ENCODE data around the gene SPOCD1.

DNA sequence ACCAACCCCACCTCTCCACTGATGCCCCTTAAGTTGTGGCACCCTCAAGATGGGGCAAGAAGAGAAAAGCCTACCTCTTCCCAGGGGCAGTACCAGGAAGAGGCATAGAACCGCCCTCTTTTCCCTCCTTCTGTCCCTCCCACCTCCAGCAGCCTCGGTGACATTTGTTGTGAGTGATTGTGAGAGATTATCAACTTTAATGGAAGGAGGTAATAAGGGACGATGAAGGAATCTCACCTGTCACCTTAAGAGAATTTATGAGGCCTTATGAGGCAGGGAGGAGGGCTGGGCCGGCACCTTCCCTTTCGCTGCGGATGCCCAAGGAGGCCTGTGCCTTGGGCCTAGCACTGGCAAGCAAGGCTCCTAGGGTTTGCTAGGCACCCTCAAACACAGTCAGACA is 50.3 kb downstream of the SPOCD1 start:
- TF ChIP-seq POLR2AphosphoS5 (IDR thresholded peaks at IDR 0.05), result no peak
- TF ChIP-seq, protein P1, sequence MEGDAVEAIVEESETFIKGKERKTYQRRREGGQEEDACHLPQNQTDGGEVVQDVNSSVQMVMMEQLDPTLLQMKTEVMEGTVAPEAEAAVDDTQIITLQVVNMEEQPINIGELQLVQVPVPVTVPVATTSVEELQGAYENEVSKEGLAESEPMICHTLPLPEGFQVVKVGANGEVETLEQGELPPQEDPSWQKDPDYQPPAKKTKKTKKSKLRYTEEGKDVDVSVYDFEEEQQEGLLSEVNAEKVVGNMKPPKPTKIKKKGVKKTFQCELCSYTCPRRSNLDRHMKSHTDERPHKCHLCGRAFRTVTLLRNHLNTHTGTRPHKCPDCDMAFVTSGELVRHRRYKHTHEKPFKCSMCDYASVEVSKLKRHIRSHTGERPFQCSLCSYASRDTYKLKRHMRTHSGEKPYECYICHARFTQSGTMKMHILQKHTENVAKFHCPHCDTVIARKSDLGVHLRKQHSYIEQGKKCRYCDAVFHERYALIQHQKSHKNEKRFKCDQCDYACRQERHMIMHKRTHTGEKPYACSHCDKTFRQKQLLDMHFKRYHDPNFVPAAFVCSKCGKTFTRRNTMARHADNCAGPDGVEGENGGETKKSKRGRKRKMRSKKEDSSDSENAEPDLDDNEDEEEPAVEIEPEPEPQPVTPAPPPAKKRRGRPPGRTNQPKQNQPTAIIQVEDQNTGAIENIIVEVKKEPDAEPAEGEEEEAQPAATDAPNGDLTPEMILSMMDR (IDR thresholded peaks at IDR 0.05 in 8 of 11, conservative IDR thresholded peaks at IDR 0.05 in 3 of 11), result no peak

All from spleen (tissue), 7 donors.